Naive B cell (primary cell): Measurements from ENCODE around the gene TNNI3K. TPM values are rescaled to one million over a fixed set of nuclear protein-coding genes. Genes with fewer than 3 reads are reported as not detected.

Source experiments
- ATAC-seq, 2 donors: fragments of 150-1000 bp; cut with Tn5 transposase; 2 replicates each; pipeline ENCODE4 v1.10.0; 2021; ENCODE audit warnings: low read depth in 2 of 2, mild to moderate bottlenecking in 2 of 2, moderate library complexity in 2 of 2
- DNase-seq: peaks from one replicate; pipeline ENCODE4 v3.0.0; 2022
- H3K27ac Mint-ChIP-seq, 6 donors: one replicate each; pipeline ENCODE4 v1.8.0; 2020 to 2022; ENCODE audit warnings: mild to moderate bottlenecking in 6 of 6, mixed read lengths in 6 of 6, moderate library complexity in 5 of 6, inconsistent platforms in 2 of 6
- H3K27me3 Mint-ChIP-seq, 3 donors: one replicate each; pipeline ENCODE4 v1.8.0; 2021 to 2022; ENCODE audit warnings: mixed read lengths in 3 of 3, mild to moderate bottlenecking in 1 of 3
- H3K36me3 Mint-ChIP-seq, 2 donors: one replicate each; pipeline ENCODE4 v1.8.0; 2020 to 2022; ENCODE audit warnings: mixed read lengths in 2 of 2, inconsistent platforms in 1 of 2, mild to moderate bottlenecking in 1 of 2
- H3K4me1 Mint-ChIP-seq, 3 donors: one replicate each; pipeline ENCODE4 v1.8.0; 2020 to 2022; ENCODE audit warnings: mixed read lengths in 3 of 3, inconsistent platforms in 1 of 3, mild to moderate bottlenecking in 1 of 3, moderate library complexity in 1 of 3
- H3K4me3 Mint-ChIP-seq, 8 donors: one replicate each; pipeline ENCODE4 v1.8.0; 2020 to 2022; ENCODE audit warnings: mild to moderate bottlenecking in 8 of 8, mixed read lengths in 8 of 8, moderate library complexity in 8 of 8, inconsistent platforms in 2 of 8
- H3K9me3 Mint-ChIP-seq, 7 donors: one replicate each; pipeline ENCODE4 v1.8.0; 2020 to 2022; ENCODE audit warnings: mixed read lengths in 7 of 7, mild to moderate bottlenecking in 5 of 7, inconsistent platforms in 2 of 7, moderate library complexity in 1 of 7
- polyA plus RNA-seq, 6 donors: library from polyadenylated mRNA; unstranded; fragments of 300-500 nt; fragmentation: Illumina TruSeq; gene quantifications; one replicate each; pipeline ENCODE4 v1.2.3, GENCODE V29; 2021; ENCODE audit warnings: low read depth in 6 of 6

Gene TNNI3K
- polyA plus RNA-seq, 6 donors from 2014 or later, result 0.48 TPM; not detected in 5

DNA sequence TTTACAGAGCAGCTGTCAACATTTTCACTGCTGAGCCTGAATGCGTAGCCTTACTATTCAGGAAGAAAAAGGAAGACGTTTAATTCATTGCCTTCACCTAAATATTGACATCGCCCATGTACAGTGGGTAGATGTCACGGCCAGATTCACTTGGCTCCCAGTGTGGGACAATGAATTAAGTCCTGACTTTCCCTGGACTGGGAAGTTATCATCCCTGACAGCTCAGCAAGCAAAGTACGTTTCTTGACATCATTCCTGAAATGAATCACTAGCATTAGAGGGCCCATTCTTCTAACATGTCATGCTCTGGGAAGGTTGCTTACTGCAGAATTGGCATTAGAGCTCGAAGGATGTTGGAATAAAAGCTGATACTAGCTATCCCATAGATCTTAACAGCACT, 239.4 kb downstream of the TNNI3K start:
- DNase-seq (no peak), ATAC-seq (no peak)
- H3K27ac Mint-ChIP-seq, result no peak overlapping the region
- no peaks in the 10 kb centered on the region for H3K9me3 Mint-ChIP-seq
- no peak overlapping the region for H3K4me3 Mint-ChIP-seq
- H3K4me1 Mint-ChIP-seq, result no peaks in the 10 kb centered on the region
- peaks cover 0 to 7% (median 5%) of the 10 kb centered on the region in 3 donors for H3K27me3 Mint-ChIP-seq
- H3K36me3 Mint-ChIP-seq, result no peaks in the 10 kb centered on the region

DNA sequence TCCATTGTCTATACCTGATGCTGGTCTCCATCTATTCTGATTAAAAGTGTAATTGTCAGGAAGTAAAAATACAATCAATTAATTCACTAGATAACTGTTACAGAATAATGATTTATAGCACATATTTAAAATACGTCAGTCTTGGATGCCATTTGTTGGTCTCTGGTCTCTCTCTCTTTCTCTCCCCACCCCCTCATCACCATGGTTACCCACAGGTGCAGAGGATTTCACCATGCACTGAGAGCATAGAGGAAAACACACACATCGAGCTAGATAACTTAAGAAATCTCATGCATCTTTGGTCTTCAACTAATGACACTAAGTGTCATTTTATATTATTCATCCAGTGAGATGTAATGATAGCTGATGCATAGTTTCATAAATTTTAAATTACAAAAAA, 243.8 kb downstream of the TNNI3K start:
- Mint-ChIP-seq H3K27ac (no peak overlapping the region), H3K27me3 (peaks cover 0 to 5% (median 0%) of the 10 kb centered on the region in 3 donors), H3K4me1 (no peaks in the 10 kb centered on the region), H3K9me3 (no peaks in the 10 kb centered on the region), H3K36me3 (no peaks in the 10 kb centered on the region), H3K4me3 (no peak overlapping the region)
- DNase-seq, result no peak
- no peak for ATAC-seq

DNA sequence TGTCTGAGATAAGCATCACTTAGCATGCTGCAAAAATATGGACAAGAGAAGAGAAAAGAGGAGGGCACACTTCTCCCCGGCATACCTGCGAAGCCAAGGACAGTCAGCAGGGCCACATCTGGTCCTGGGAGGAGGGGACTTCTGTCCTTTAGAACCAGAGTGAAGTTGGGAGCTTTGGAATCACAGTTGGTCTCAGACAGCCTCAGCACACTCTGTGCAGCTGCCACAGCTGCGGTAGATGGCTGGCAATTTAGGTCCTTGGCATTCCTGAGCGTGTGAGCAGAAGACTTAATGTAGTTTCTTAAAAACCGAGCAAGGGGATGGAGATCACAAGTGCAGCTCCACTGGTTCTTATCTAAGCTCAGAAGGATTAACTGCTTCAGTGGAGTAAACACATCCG, 244.9 kb downstream of the TNNI3K start:
- ATAC-seq (no peak), DNase-seq (no peak)
- Mint-ChIP-seq H3K9me3 (no peaks in the 10 kb centered on the region), H3K4me1 (no peaks in the 10 kb centered on the region), H3K27me3 (peaks cover 0 to 5% (median 4%) of the 10 kb centered on the region in 3 donors), H3K4me3 (no peak overlapping the region), H3K27ac (no peak overlapping the region), H3K36me3 (no peaks in the 10 kb centered on the region)

DNA sequence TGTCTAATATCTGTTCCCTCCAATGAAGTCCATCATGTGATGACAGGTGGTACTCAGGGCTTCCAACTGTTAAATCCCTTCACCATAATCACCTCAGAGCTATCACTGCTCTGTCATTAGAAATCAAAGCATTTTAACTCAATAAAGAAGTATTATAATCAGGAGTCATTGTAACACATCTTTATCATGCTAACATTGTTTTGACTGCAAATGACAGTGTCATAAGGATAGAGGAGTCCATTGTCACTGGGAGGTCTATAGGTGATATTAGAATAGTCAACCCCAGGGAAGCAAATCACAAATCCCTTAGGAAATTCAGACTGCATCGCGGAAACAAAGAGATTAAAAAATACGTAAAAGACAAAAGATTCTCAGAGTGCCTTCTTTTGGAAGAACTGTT, 246.4 kb downstream of the TNNI3K start:
- DNase-seq, result no peak
- H3K4me3 Mint-ChIP-seq, result no peak overlapping the region
- no peaks in the 10 kb centered on the region for H3K4me1 Mint-ChIP-seq
- no peak for ATAC-seq
- H3K9me3 Mint-ChIP-seq, result no peaks in the 10 kb centered on the region
- peaks cover 0 to 5% (median 4%) of the 10 kb centered on the region in 3 donors for H3K27me3 Mint-ChIP-seq
- H3K27ac Mint-ChIP-seq, result no peak overlapping the region
- no peaks in the 10 kb centered on the region for H3K36me3 Mint-ChIP-seq

DNA sequence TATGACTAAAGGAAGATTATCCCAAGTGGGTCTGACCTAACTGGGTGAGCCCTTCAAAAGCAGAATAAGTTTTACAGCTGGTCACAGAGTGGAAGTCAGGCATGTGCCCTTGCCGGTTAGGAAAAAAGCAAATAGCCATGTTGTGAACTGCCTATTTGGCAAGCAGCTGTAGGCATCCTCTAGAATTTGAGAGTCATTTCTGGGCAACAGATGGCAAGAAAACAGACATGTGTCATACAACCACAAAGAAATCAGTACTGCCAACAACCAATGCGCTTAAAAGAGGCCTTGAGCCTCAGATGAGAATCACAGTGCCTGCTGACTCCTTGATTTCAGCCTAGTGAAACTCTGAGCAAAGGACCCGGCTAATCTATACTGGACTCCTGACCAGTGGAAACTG, 250.4 kb downstream of the TNNI3K start:
- H3K36me3 Mint-ChIP-seq, result no peaks in the 10 kb centered on the region
- DNase-seq (no peak), ATAC-seq (no peak)
- H3K9me3 Mint-ChIP-seq, result no peaks in the 10 kb centered on the region
- no peak overlapping the region for H3K4me3 Mint-ChIP-seq
- no peak overlapping the region for H3K27ac Mint-ChIP-seq
- H3K27me3 Mint-ChIP-seq, result peaks cover 0 to 4% (median 0%) of the 10 kb centered on the region in 3 donors
- H3K4me1 Mint-ChIP-seq, result no peaks in the 10 kb centered on the region

DNA sequence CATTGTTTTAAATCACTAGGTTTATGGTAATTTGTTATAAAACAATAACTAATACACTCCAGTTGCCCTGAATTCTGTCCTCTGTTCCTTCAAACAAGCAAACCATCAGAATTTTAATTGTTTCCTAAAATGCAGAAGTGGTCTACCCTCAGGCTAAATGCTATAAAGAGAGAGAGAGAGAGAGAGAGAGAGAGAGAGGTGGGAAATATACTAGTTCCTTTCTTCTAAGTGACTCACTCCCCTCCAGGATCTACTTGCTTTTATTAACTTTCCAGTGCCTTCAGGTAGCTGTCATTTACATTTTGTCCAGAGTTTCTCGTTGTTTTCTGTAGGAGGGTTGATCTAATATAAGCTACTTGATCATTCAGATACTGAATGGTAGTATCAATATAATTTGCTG, 250.8 kb downstream of the TNNI3K start:
- Mint-ChIP-seq H3K9me3 (no peaks in the 10 kb centered on the region), H3K4me1 (no peaks in the 10 kb centered on the region), H3K27ac (no peak overlapping the region), H3K36me3 (no peaks in the 10 kb centered on the region), H3K27me3 (peaks cover 0 to 4% (median 0%) of the 10 kb centered on the region in 3 donors), H3K4me3 (no peak overlapping the region)
- ATAC-seq (no peak), DNase-seq (no peak)

DNA sequence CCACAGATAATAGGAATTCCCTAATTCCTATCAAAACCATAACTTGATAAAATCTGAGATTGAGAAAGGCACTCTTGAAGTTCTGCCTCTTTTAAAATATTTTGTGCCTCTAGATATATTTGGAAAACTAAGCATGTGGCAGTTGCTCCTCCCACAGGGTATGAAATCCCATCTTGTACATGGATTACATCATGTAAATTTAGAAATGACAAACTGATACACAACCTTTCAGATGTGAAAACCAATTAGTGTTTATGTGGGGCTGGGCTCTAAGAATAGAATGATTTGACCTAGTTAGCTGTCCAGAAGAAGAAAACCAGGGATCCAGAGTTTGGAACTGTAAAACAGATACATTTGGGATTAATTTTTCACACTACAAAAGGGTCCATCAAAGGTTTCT, 261.5 kb downstream of the TNNI3K start:
- Mint-ChIP-seq H3K4me1 (no peaks in the 10 kb centered on the region), H3K36me3 (no peaks in the 10 kb centered on the region), H3K27ac (no peak overlapping the region), H3K27me3 (no peaks in the 10 kb centered on the region), H3K9me3 (peaks cover 0 to 5% (median 0%) of the 10 kb centered on the region in 7 donors), H3K4me3 (no peak overlapping the region)
- no peak for DNase-seq
- ATAC-seq, result no peak

DNA sequence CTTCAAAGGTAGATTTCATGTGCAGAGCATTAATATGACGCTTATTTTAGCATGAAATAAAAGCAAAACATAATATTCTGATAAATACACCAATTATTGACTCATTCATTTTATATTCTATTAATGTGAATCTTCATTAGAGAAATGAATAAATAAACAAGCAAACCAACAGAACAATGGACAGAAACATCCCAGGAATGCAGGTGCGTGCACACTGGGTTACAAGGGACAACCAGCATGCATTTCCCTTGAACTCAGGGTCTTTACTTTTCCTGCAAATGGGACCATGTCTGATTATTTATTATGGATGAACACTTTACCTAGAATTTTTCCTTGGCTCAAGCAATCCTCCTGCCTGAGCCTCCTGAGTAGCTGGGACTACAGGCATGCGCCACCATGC, 263.7 kb downstream of the TNNI3K start:
- Mint-ChIP-seq H3K36me3 (no peaks in the 10 kb centered on the region), H3K4me3 (no peak overlapping the region), H3K27me3 (no peaks in the 10 kb centered on the region), H3K4me1 (peaks cover 0 to 3% (median 0%) of the 10 kb centered on the region in 3 donors), H3K9me3 (peaks cover 0 to 5% (median 0%) of the 10 kb centered on the region in 7 donors), H3K27ac (no peak overlapping the region)
- DNase-seq (no peak), ATAC-seq (no peak)

DNA sequence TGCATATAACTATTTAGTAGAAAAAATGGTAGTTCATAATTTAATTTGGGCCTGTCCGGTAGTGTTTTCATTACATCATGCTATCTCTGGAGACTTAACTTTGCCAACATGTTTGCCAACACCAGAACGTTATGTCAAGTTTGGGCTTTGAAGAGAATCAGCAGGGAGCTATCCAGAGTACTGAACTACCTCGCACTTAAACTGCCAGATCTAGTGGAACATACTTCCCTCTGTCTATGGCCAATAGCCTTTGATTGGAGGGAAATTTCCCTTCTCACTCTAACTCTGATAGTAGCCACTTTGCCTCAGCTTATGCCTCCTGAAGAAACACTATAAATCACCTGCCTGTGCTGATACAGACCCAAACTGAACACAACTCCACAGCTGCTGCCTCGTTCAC, 267.2 kb downstream of the TNNI3K start:
- H3K27me3 Mint-ChIP-seq, result peaks cover 0 to under 1% (median 0%) of the 10 kb centered on the region in 3 donors
- H3K27ac Mint-ChIP-seq, result no peak overlapping the region
- peaks cover 0 to under 1% (median 0%) of the 10 kb centered on the region in 7 donors for H3K9me3 Mint-ChIP-seq
- peaks cover 0 to 3% (median 0%) of the 10 kb centered on the region in 3 donors for H3K4me1 Mint-ChIP-seq
- H3K36me3 Mint-ChIP-seq, result no peaks in the 10 kb centered on the region
- DNase-seq, result no peak
- H3K4me3 Mint-ChIP-seq, result no peak overlapping the region
- ATAC-seq, result no peak

DNA sequence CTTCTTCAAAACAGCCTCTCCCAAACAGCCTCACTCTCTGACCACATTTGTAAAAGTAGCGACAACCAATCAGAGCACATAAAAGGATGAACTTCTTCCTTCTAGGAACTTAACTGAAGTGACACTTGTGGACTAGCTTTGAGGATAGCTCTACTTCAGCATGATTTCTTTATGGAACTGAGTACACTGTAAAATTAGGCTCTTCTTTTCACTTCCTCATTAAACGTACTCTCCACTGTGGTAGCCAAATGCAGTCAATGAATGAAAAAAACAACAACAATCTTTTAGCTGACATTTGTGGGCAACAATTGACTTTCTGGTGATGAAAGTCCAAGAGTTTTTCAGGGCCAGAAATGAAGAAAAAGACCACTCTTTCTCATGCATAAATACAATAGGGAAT, 267.7 kb downstream of the TNNI3K start:
- Mint-ChIP-seq H3K36me3 (no peaks in the 10 kb centered on the region), H3K4me1 (peaks cover 0 to 3% (median 0%) of the 10 kb centered on the region in 3 donors), H3K27me3 (peaks cover 0 to 3% (median 0%) of the 10 kb centered on the region in 3 donors), H3K9me3 (no peaks in the 10 kb centered on the region), H3K27ac (no peak overlapping the region), H3K4me3 (no peak overlapping the region)
- DNase-seq (no peak), ATAC-seq (no peak)

DNA sequence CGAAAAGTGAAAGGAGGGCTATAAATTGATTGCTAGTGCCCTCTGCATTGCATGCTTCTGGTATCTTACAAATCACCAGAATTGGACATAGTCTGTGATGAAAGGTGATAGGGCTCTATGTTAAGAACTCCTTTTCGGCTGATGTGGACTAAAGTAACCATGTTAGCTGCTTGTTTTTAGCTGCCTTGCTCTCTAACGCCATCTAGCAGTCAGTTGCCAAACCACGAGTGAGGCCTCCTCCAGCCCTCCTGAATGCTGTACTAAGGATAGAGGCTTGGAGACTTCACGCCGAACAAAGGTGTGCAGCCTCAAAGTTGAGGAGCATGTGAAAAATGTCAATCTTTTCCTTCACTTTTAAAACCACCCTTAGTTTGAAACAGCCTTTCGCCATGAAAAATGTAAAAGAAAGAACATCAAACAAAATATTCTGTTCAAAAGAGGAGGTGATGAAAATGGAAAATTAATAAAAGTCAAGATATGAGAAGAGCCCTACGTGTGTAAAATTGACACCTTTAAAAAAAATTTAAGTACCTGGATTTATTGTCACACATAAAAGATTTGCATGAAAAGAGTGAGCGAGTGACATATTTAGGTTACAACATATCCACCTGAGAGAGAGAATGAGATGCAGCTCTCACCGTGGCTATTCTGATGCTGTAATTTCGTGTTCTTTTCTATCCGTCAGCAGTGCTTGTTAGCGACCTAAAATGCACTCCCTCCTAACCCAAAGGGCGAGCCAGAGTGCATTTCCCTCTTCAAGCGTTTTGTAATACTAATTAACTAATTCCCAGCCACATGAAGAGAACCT, 269.1 kb downstream of the TNNI3K start:
- no peak overlapping the region for H3K4me3 Mint-ChIP-seq
- peak in 1 of 2 donors; percentile 32 for ATAC-seq
- H3K4me1 Mint-ChIP-seq, result peaks cover 0 to 3% (median 0%) of the 10 kb centered on the region in 3 donors
- peak overlapping the region in 1 of 6 donors; percentile 54 for H3K27ac Mint-ChIP-seq
- DNase-seq, result no peak
- H3K9me3 Mint-ChIP-seq, result no peaks in the 10 kb centered on the region
- H3K27me3 Mint-ChIP-seq, result peaks cover 0 to 3% (median 0%) of the 10 kb centered on the region in 3 donors
- no peaks in the 10 kb centered on the region for H3K36me3 Mint-ChIP-seq

DNA sequence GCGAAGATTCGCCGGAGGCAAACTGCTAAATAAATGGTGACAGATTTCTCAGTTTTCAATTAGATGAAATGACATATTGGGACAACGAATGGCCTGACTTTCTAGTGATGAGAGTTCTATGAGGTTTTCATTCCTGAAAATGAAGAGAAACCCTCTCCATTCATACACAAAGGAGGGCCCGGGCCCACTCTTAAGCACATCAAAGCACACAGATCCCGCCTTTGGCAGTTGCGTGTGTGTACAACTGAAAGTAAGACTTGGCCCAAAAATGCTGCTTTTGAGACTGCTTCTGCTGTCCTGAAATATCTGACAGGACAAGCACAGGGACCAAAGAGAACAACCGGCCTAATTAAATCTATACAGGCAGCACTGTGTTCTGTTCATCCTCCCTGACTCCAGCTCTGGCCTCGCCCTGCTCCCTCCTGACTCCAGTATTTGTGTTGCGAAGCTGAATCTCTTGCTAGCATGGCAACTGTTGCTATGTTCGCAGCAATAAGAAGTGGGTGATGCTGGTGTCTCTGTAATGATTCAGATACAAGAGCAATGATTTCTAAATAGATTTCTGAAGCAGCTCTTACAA, 269.8 kb downstream of the TNNI3K start:
- DNase-seq, result no peak
- Mint-ChIP-seq H3K9me3 (no peaks in the 10 kb centered on the region), H3K4me1 (peaks cover 0 to 3% (median 0%) of the 10 kb centered on the region in 3 donors), H3K27me3 (peaks cover 0 to 3% (median 0%) of the 10 kb centered on the region in 3 donors), H3K36me3 (no peaks in the 10 kb centered on the region), H3K4me3 (no peak overlapping the region), H3K27ac (no peak overlapping the region)
- ATAC-seq, result no peak

DNA sequence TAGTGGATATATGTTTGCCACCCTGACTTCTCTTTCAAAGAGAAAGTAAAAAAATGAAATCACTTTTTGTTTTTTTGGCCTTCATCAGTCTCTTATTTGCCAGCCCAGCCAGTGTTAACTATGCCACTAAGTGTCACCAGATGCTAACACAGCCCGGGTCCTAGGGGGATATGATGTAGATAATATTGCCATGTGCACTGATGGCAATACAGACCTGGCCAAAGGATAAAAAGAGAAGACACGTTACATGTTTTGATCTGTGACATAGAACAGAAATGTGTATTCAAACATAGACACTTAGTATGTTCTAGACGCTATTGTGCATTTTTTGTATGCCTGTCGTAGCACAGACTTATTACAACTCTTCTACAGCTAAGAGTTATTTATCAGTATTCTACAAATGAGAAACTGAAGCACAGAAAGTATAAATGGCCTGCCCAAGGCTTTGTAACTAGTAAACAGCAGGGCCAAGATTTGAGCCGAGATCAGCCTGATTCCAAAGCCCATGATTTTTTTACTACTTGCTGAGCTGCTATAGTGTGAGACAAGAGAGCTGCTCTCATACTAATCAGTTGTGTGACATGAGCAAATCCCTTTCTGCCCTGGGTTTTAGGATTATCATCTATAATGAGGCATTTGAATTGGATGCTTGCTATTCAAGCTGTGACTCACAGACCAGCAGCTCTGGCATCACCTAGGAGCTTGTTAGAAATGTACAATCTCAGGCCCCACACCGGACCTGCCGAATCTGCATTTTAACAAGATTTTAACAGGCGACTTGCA, 270.9 kb downstream of the TNNI3K start:
- ATAC-seq, result no peak
- Mint-ChIP-seq H3K4me3 (no peak overlapping the region), H3K27ac (no peak overlapping the region), H3K9me3 (no peaks in the 10 kb centered on the region), H3K27me3 (peaks cover 0 to 3% (median 0%) of the 10 kb centered on the region in 3 donors), H3K36me3 (no peaks in the 10 kb centered on the region), H3K4me1 (peaks cover 0 to 3% (median 0%) of the 10 kb centered on the region in 3 donors)
- no peak for DNase-seq
